ENCODE data around the gene RASGRP2.

The RASGRP2 gene

GRCh38 chr11:64718084-64718779 is 25.7 kb downstream of the RASGRP2 start:
- TF ChIP-seq ZNF274 (IDR thresholded peaks at IDR 0.05; ENCODE audit: low read depth, low read length), result no peak
- no peak overlapping the region for H3K4me3 ChIP-seq (ENCODE audit: low read length)

GRCh38 chr11:64717268-64717578 is 26.7 kb downstream of the RASGRP2 start:
- TF ChIP-seq ZNF274 (IDR thresholded peaks at IDR 0.05; ENCODE audit: low read depth, low read length), result no peak
- no peak overlapping the region for H3K4me3 ChIP-seq (ENCODE audit: low read length)

DNA sequence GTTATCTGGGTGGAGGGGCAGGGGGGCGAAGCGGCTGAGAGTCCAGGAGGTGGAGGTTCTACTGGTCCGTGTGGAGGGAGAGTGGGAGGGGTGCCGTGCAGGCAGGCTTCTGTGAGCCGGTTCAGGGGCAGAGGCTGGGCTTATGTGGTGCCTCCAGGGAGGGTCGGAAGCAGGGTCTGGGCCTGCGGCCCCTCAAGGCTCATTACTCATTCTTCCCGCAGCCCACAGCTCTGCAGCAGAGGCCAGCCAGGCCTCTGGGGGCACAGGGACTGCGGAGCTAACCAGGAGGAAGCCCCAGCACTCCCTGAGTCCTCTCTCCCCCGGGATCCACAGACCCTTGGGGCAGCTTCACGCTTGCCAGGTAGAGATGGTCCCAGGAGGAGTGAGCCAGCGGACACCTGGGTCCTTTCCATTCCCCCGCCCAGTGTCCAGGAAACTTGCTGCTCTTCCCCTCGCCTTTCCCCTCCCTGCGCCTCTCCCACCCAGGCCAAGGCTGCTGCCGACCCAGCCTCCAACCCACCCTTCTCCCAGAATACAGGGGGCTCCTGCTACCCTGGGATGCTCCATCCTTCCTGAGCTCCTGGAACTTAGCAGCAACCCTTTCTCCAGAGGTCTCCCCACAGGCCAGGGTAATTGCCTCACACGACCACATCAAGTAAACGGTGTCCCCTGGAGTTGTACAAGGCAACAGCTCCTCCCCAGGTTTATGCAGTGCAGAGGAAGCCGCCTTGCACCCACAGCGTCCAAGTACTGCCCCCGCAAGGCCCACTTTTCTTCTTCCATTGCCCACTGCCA is 27.3 kb downstream of the RASGRP2 start:
- no peak for TF ChIP-seq ZNF274 (IDR thresholded peaks at IDR 0.05; ENCODE audit: low read depth, low read length)
- H3K4me3 ChIP-seq (ENCODE audit: low read length), result no peak overlapping the region

DNA sequence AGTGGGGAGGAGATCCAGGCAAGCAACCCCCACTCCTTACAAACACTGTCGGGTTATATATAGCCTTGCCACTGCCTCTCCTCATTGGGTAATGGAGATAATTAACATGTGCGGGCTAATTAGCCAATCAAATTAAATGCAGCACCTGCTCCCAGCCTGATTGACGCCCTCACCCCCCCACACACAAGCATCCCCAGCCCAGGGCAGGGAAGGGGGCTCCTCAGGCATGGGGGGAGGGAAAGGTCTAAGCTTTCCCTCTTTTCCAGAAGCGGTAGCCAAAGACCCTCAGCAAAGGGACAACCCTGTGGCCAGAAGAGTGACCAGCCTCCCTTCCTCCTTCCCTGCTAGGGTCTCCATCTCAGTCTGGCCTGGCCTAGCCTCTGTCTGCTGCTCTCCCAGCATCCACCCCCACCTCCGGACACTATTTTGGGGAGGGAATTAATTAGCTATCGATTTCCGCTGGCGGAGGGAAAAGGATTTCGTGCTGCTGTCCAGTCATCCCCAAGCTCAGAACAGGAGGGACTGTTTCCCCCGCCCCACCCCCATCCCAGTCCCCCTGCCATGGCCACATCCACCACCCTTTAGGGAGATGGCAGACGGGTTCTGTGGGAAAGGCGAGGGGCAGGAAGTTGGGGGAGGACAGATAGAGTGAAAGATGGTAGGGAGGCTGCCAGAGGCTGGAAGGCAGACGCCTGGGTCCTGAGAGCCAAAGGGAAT is 28.0 kb downstream of the RASGRP2 start:
- H3K4me3 ChIP-seq (ENCODE audit: low read length), result no peak overlapping the region
- TF ChIP-seq ZNF274 (IDR thresholded peaks at IDR 0.05; ENCODE audit: low read depth, low read length), result no peak

- no peak overlapping the region for H3K4me3 ChIP-seq (ENCODE audit: low read length)
- TF ChIP-seq ZNF274 (IDR thresholded peaks at IDR 0.05; ENCODE audit: low read depth, low read length), result no peak
Observed at GRCh38 chr11:64715110-64715509, 28.8 kb downstream of the RASGRP2 start.

DNA sequence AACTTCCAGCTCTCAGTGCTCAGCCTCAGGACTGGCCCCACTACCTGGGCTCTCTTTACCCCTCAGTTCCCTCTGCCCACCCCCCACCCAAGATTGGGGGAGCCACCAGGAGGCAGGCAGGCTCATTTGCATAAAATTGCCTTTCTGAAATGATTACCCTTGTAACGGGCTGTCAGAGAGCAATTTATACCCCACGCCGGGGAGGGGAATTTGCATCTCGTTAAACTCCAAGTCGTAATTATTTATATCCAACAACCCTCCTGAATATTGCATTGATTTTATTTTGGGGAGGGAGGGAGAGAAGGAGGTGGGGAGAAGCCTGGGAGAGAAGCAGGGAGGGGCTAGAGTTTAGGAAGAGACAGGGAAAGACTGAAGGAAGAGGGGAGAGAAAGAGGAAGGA is 29.3 kb downstream of the RASGRP2 start:
- H3K4me3 ChIP-seq (ENCODE audit: low read length), result no peak overlapping the region
- no peak for TF ChIP-seq ZNF274 (IDR thresholded peaks at IDR 0.05; ENCODE audit: low read depth, low read length)

GRCh38 chr11:64713781-64714363 is 30.1 kb downstream of the RASGRP2 start:
- no peak for TF ChIP-seq ZNF274 (IDR thresholded peaks at IDR 0.05; ENCODE audit: low read depth, low read length)
- no peak overlapping the region for H3K4me3 ChIP-seq (ENCODE audit: low read length)

GRCh38 chr11:64713016-64713707 is 30.8 kb downstream of the RASGRP2 start:
- no peak overlapping the region for H3K4me3 ChIP-seq (ENCODE audit: low read length)
- TF ChIP-seq ZNF274 (IDR thresholded peaks at IDR 0.05; ENCODE audit: low read depth, low read length), result no peak

DNA sequence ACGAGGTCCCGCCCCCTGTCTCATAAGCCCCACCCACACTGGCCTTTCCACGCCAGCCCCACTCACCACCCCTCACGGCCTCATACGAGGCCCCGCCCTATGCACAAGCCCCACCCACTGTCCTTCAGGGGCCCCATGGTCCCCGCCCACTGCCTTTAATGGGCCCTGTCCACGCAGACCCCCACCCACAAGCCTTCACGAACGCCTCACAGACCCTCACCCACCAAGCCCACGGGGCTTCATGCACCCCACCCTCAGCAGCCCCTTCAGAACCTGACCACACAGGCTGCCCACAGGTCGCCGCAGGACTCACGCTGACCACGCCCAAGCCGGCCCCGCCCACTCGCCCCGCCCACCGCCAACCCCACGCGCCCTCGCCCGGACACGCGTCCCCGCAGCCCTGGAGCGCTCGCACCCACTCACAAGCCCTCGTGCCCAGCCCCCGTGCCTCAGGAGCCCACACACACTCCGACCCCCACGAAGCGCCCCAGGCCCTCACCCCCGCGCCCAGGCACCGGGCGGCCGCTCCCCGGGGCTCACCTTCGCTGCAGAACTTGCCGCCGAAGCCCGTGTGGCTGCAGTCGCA is 31.4 kb downstream of the RASGRP2 start:
- TF ChIP-seq ZNF274 (IDR thresholded peaks at IDR 0.05; ENCODE audit: low read depth, low read length), result no peak
- no peak overlapping the region for H3K4me3 ChIP-seq (ENCODE audit: low read length)

DNA sequence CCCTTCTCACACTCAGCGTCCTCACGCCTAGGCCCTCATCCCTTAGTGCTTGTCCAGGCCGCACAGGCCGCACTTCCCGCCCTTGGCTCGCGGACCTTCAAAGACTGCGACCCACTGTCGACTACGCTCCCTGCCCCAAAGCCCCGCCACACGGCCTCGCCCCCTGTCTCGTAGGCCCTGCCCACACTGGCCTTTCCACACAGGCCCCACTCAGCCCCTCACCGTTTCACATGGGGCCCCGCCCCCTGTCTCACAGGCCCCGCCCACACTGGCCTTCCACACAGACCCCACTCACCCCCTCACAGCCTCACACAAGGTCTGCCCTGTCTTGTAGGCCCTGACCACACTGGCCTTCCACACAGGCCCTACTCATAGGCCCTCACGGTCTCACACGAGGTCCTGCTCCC is 32.0 kb downstream of the RASGRP2 start:
- TF ChIP-seq ZNF274 (IDR thresholded peaks at IDR 0.05; ENCODE audit: low read depth, low read length), result no peak

DNA sequence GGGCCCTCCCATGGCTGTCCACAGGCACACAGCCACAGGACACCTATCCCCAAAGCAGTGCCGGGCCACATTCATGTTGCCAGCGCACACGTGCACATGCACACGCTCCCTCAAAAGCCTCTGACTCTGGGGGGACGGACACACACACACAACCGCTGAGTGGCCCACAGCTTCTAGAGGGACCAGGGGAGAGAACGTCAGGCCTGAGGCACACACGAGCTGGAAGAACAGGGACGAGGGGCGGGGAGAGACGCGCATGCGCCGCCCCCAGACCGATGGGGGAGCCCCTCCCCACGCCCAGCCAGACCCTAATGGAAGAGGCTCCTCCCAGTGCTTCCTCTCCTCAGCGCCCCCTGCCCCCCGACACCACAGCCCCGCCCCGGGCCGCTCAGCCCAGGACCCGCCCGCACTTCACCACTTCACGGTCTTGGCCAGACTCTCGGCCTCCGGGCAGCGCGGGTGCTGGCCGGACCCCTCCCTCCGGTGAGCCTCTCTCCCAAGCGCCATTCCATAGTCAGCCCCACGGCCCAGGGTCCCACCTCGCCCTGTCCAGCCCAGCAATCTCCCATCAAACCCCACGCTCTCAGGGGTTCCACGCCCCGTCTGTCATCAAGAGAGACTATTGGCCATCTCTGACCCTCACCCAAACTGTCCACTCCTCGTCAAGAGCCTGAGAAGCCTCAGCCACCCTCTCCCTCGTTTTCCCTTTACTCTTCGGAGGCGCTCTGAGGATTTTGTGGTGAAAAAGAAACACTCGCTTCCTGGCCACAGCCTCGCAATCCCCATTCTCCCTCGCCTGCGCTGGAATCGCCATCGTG is 32.6 kb downstream of the RASGRP2 start:
- H3K4me3 ChIP-seq (ENCODE audit: low read length), result no peak overlapping the region

More for the DNA sequence above, 32.0 kb downstream of the RASGRP2 start:
- no peak overlapping the region for H3K4me3 ChIP-seq (ENCODE audit: low read length)

GRCh38 chr11:64710418-64711137 is 33.4 kb downstream of the RASGRP2 start:
- TF ChIP-seq ZNF274 (IDR thresholded peaks at IDR 0.05; ENCODE audit: low read depth, low read length), result no peak
- no peak overlapping the region for H3K4me3 ChIP-seq (ENCODE audit: low read length)

More for the DNA sequence above, 32.6 kb downstream of the RASGRP2 start:
- TF ChIP-seq ZNF274 (IDR thresholded peaks at IDR 0.05; ENCODE audit: low read depth, low read length), result no peak
